K562 (cell line): ENCODE data around the gene STUM. TPM values are rescaled to one million over a fixed set of nuclear protein-coding genes. Genes with fewer than 3 reads are reported as not detected.
A peak's percentile ranks its signal among the peaks of the same experiment; 100 is the strongest.

Experiments
- ATAC-seq: fragments of 200-7000 bp; cut with Tn5 transposase; 3 replicates; pipeline ENCODE4 v1.9.1; 2020; ENCODE audit warnings: moderate library complexity
- BruUV-seq: library from RNA; stranded (reverse); fragments of 400-500 nt; replicated peaks from 2 replicates; lab custom pipeline; 2021; lab: Mats Ljungman, UMichigan
- CTCF ChIA-PET: fragments of 300-600 bp; formaldehyde crosslinking; extraction: SDS; loops from one replicate; lab custom pipeline; 2021; ENCODE audit warnings: low intra/inter-chr PET ratio; lab: Yijun Ruan, JAX
- POLR2A ChIA-PET: fragments of 300-600, 350-650 bp; sonication (Branson Sonifier 250); formaldehyde crosslinking; extraction: SDS; loops from one replicate; lab custom pipeline; 2021; ENCODE audit warnings: antibody characterized with exemption, inconsistent platforms; lab: Yijun Ruan, JAX
- DNase-seq, 4 experiments: peaks; one replicate each; pipeline versions ENCODE4 v3.0.0 to v3.0.0-alpha.2; 2011 to 2018; ENCODE audit warnings: low spot score in 3 of 4, mixed read lengths in 3 of 4; ENCODE audit errors: extremely low read depth in 1 of 4
- FAIRE-seq: peaks from 2 replicates; lab custom pipeline; 2011; peaks lifted over from hg19 to GRCh38; lab: Jason Lieb, UNC
- H2AFZ ChIP-seq: 2 replicates; pipeline ENCODE4 v1.6.0; 2011; ENCODE audit warnings: low read depth, low read length, control low read depth, inconsistent platforms
- H3K27ac ChIP-seq: fragments of 200-600 bp; 3 replicates; pipeline ENCODE4 v1.8.0; 2011; ENCODE audit warnings: low read depth, mild to moderate bottlenecking, control low read depth, inconsistent platforms, low read length, moderate library complexity, mixed read lengths; ENCODE audit errors: extremely low read depth
- H3K27me3 ChIP-seq, 2 experiments: fragments of 300-600 bp in 1 of 2; 2 replicates in 1 of 2; 3 replicates in 1 of 2; pipeline versions ENCODE4 v1.6.0 to v1.8.0; 2011; ENCODE audit warnings: inconsistent platforms in 2 of 2, low read length in 2 of 2, mild to moderate bottlenecking in 1 of 2, mixed read lengths in 1 of 2, moderate library complexity in 1 of 2; ENCODE audit not compliant: control insufficient read depth in 2 of 2, insufficient read depth in 2 of 2
- H3K36me3 ChIP-seq: fragments of 300-600 bp; 3 replicates; pipeline ENCODE4 v1.8.0; 2011; ENCODE audit warnings: mild to moderate bottlenecking, low read length, inconsistent platforms; ENCODE audit not compliant: control insufficient read depth, insufficient read depth
- H3K4me1 ChIP-seq, 2 experiments: fragments of 200-600 bp in 1 of 2; replicated peaks in 1 of 2; 2 replicates in 1 of 2; 3 replicates in 1 of 2; pipeline versions ENCODE4 v1.5.1 to v1.8.0; 2011; ENCODE audit warnings: inconsistent platforms in 2 of 2, low read length in 2 of 2, mild to moderate bottlenecking in 1 of 2, mixed read lengths in 1 of 2, moderate library complexity in 1 of 2; ENCODE audit not compliant: control insufficient read depth in 2 of 2, insufficient read depth in 2 of 2
- H3K4me2 ChIP-seq: 2 replicates; pipeline ENCODE4 v1.6.1; 2011; ENCODE audit warnings: low read length, control low read depth, inconsistent platforms, mixed read lengths; ENCODE audit not compliant: insufficient read depth
- H3K4me3 ChIP-seq: fragments of 200-600 bp; sonication (generic), shearing (Covaris generic); 2 replicates; pipeline ENCODE4 v1.5.1; 2016; ENCODE audit warnings: control low read depth, inconsistent platforms
- H3K79me2 ChIP-seq: fragments of 200-600 bp; 3 replicates; pipeline ENCODE4 v1.8.0; 2011; ENCODE audit warnings: low read length, inconsistent platforms; ENCODE audit not compliant: control insufficient read depth, insufficient read depth
- H3K9ac ChIP-seq, 2 experiments: 2 replicates each; pipeline versions ENCODE4 v1.6.0 to v1.6.1; 2011; ENCODE audit warnings: low read depth in 2 of 2, low read length in 2 of 2, control low read depth in 1 of 2, inconsistent platforms in 1 of 2, mild to moderate bottlenecking in 1 of 2, mixed read lengths in 1 of 2; ENCODE audit not compliant: insufficient read depth in 1 of 2
- H3K9me1 ChIP-seq: one replicate; pipeline ENCODE4 v1.6.0; 2011; ENCODE audit warnings: inconsistent platforms, mild to moderate bottlenecking, low read length, moderate library complexity; ENCODE audit not compliant: control insufficient read depth, insufficient read depth
- H3K9me3 ChIP-seq: replicated peaks from 2 replicates; pipeline ENCODE4 v1.5.1; 2011; ENCODE audit warnings: low read depth, low read length, inconsistent platforms; ENCODE audit not compliant: control insufficient read depth, insufficient read depth
- H4K20me1 ChIP-seq: replicated peaks from 2 replicates; pipeline ENCODE4 v1.6.1; 2011; ENCODE audit warnings: low read length, inconsistent platforms, mixed read lengths; ENCODE audit not compliant: control insufficient read depth, insufficient read depth
- EHMT2 ChIP-seq: fragments of 450-650 bp; IDR thresholded peaks from 2 replicates; pipeline ENCODE4 v1.6.1; 2018; ENCODE audit warnings: antibody characterized with exemption
- ELF4 ChIP-seq: fragments of 450-650 bp; formaldehyde crosslinking; IDR thresholded peaks from 2 replicates; pipeline ENCODE4 v1.4.0; 2022; ENCODE audit warnings: missing genetic modification characterization
- HEY1 ChIP-seq: fragments of 250-450 bp; sonication (Bioruptor Pico); IDR thresholded peaks from 2 replicates; pipeline ENCODE4 v1.5.0; 2020; ENCODE audit warnings: mild to moderate bottlenecking, moderate library complexity, borderline replicate concordance
- JUND ChIP-seq, 2 experiments: IDR thresholded peaks; 2 replicates in 1 of 2; 3 replicates in 1 of 2; pipeline ENCODE4 v1.6.1; 2011; ENCODE audit warnings: borderline replicate concordance in 2 of 2, low read depth in 2 of 2, low read length in 2 of 2, improper control_type of control experiment in 1 of 2, missing biosample characterization in 1 of 2, missing genetic modification characterization in 1 of 2, missing genetic modification reagents in 1 of 2
- OTX1 ChIP-seq: fragments of 450-650 bp; formaldehyde crosslinking; IDR thresholded peaks from 2 replicates; pipeline ENCODE4 v1.4.0; 2022; ENCODE audit warnings: mild to moderate bottlenecking
- RNF2 ChIP-seq: sonication (generic); IDR thresholded peaks from 2 replicates; pipeline ENCODE4 v1.6.1; 2016
- SMAD1 ChIP-seq: fragments of 150-350 bp; IDR thresholded peaks from 2 replicates; pipeline ENCODE4 v1.6.1; 2014; ENCODE audit warnings: low read length, low read depth; ENCODE audit not compliant: partially characterized antibody
- ZNF263 ChIP-seq: sonication (generic); formaldehyde crosslinking; IDR thresholded peaks from 2 replicates; pipeline ENCODE4 v1.8.0; 2022; ENCODE audit warnings: mild to moderate bottlenecking, missing genetic modification reagents, borderline replicate concordance
- WGBS: fragments of 100-300 bp; shearing (Covaris generic); methylation state at CpG from one replicate; pipeline ENCODE4 v1.1.6; 2016; ENCODE audit warnings: low coverage, mixed read lengths; ENCODE audit not compliant: insufficient coverage; ENCODE audit errors: missing lambda C conversion rate; 5-methylcytosine and 5-hydroxymethylcytosine counted together
- in situ Hi-C: fragments of 300-500 bp; cut with MboI; formaldehyde crosslinking; loops from 4 replicates; pipeline ENCODE4 v1.15.0; 2018; ENCODE audit warnings: inconsistent platforms, mixed read lengths
- intact Hi-C: fragments of 100-400 bp; cut with micrococcal nuclease; formaldehyde crosslinking; loops from 2 replicates; pipeline ENCODE4 v1.14.2; 2022
- polyA plus RNA-seq, 8 experiments: library from polyadenylated mRNA; depleted of rRNA in 4 of 8; stranded (reverse) in 5 of 8; unstranded in 3 of 8; fragments of >200 nt; fragmentation: Nextera tagmentation in 2 of 8; fragmentation: Illumina TruSeq in 1 of 8; extraction: Ambion mirVana in 2 of 8; extraction: Trizol in 1 of 8; gene quantifications; 2 replicates each; pipeline versions ENCODE4 v1.2.1 to v1.2.3, GENCODE V29; 2011 to 2014; ENCODE audit warnings: inconsistent platforms in 1 of 8, missing spikeins in 1 of 8
- total RNA-seq, 7 experiments: library from RNA; depleted of rRNA in 6 of 7; stranded (reverse); fragments of >200 nt in 6 of 7; fragmentation: Illumina TruSeq in 2 of 7; extraction: Trizol in 2 of 7; gene quantifications; 2 replicates each; pipeline versions ENCODE4 v1.2.1 to v1.2.3, GENCODE V29; 2011 to 2021; ENCODE audit warnings: low replicate concordance in 1 of 7

Gene STUM
- total and polyA plus RNA-seq, 9 of the 15 experiments (the other 6 are each of a cell fraction or from before 2014, with no cell fraction given) = not detected

GRCh38 chr1:226654668-226655055, 106.1 kb downstream of the STUM start:
- ATAC-seq (no peak), FAIRE-seq (no peak), DNase-seq (no peak)
- H3K27me3 ChIP-seq = peaks cover 43 to 59% of the 10 kb centered on the region in 2 experiments
- intact Hi-C loops (no loop called here), in situ Hi-C loops (no loop called here)
- TF ChIP-seq SMAD1 (no peak), HEY1 (CRISPR knock-in tag) (no peak), RNF2 (no peak), EHMT2 (no peak), ELF4 (CRISPR knock-in tag) (peak; percentile 71; the same call in 1 of the 2 replicates), OTX1 (CRISPR knock-in tag) (peak; percentile 73; the same call in 1 of the 2 replicates), JUND (IDR thresholded peaks at IDR 0.05; ENCODE audit: borderline replicate concordance, low read depth, low read length) (no peak), JUND (tag; IDR thresholded peaks at IDR 0.05; ENCODE audit: borderline replicate concordance, low read depth, low read length) (no peak), ZNF263 (CRISPR knock-in tag) (peak; percentile 34; the same call in 1 of the 2 replicates)
- peaks cover 0 to 3% of the 10 kb centered on the region in 2 experiments; a peak in 3 of 5 replicates for H3K4me1 ChIP-seq
- ChIA-PET CTCF (no interaction called here), POLR2A (interaction anchor here (0.6 to 1.0 kb wide), 3 partner anchors 7 to 52 kb away, joined by 3 to 6 read pairs (median 3); no protein-coding TSS in a partner anchor)
- H4K20me1 ChIP-seq = peaks cover 15% of the 10 kb centered on the region
- H3K4me3 ChIP-seq = no peak overlapping the region
- H3K9me1 ChIP-seq = no peaks in the 10 kb centered on the region
- H3K9ac ChIP-seq = no peak overlapping the region
- H2AFZ ChIP-seq = no peak overlapping the region
- H3K27ac ChIP-seq = no peak overlapping the region
- no TSS peak for BruUV-seq
- H3K79me2 ChIP-seq = no peaks in the 10 kb centered on the region
- WGBS = 4% methylated on average over 8 of the region's 8 CpGs
- no peak overlapping the region for H3K4me2 ChIP-seq
- H3K9me3 ChIP-seq = no peaks in the 10 kb centered on the region
- no peaks in the 10 kb centered on the region for H3K36me3 ChIP-seq
